ENCODE data around the gene C5.

DNA sequence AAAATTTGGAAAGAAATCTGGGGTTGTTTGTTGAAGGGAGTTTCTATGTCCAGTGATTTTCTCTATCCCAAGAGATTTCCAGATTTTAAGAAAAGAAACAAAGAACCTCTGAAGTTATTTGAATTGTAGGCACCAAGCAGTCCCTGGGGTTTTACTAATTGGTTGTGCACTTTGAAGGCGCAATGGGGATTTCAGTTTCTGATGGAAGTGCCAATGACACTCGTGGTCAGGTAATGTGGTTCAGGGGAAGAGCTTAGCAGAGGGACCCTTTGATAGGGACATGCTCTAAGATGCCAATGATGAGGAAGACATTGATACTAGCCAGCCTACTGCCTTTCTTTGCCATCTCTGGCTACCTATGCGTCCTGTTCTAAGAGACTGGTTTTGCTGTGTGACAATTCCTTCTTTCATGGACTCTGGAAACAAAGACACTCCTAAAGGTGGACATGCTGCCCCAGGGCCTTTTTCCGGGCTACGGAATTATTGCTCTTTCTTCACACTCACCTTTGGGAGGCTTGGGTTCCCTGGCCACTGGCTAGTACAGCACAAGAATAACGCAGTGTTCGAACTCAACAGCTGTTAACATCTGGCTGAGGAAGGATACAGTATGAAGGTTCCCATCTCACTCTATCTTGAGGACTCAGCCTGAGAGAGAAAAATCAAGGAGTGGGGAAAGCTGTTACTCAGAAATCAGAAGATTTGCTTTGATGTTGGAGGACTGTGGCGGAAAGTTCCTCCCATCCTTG lies 116.6 kb downstream of the C5 start:
- TF ChIP-seq, protein P1, sequence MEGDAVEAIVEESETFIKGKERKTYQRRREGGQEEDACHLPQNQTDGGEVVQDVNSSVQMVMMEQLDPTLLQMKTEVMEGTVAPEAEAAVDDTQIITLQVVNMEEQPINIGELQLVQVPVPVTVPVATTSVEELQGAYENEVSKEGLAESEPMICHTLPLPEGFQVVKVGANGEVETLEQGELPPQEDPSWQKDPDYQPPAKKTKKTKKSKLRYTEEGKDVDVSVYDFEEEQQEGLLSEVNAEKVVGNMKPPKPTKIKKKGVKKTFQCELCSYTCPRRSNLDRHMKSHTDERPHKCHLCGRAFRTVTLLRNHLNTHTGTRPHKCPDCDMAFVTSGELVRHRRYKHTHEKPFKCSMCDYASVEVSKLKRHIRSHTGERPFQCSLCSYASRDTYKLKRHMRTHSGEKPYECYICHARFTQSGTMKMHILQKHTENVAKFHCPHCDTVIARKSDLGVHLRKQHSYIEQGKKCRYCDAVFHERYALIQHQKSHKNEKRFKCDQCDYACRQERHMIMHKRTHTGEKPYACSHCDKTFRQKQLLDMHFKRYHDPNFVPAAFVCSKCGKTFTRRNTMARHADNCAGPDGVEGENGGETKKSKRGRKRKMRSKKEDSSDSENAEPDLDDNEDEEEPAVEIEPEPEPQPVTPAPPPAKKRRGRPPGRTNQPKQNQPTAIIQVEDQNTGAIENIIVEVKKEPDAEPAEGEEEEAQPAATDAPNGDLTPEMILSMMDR (IDR thresholded peaks at IDR 0.05) = no peak
- no peak for TF ChIP-seq POLR2AphosphoS5 (IDR thresholded peaks at IDR 0.05)
- no peak for TF ChIP-seq POLR2A (IDR thresholded peaks at IDR 0.05)

Measured in upper lobe of left lung (tissue), 4 donors.